ENCODE results near the gene TMX3.

- TF ChIP-seq POLR2AphosphoS5 (IDR thresholded peaks at IDR 0.05; ENCODE audit: borderline replicate concordance, low read depth, low read length) (no peak), EZH2 (IDR thresholded peaks at IDR 0.05) (no peak), FOXP2 (optimal IDR thresholded peaks at IDR 0.05; ENCODE audit: control extremely low read depth, extremely low read length, insufficient read depth) (no peak)
These were observed 24.6 kb upstream of the TMX3 start for GRCh38 chr18:68739462-68739861.

Measured in SK-N-MC (cell line).